Spinal cord (tissue), 10 donors: Measurements from ENCODE around the gene RGS2. TPM values are rescaled to one million over a fixed set of nuclear protein-coding genes. Genes with fewer than 3 reads are reported as not detected.
A peak's percentile ranks its signal among the peaks of the same experiment; 100 is the strongest.

Source experiments
- DNase-seq, 6 donors: peaks; one replicate each; pipeline versions ENCODE4 v3.0.0 to v3.0.0-alpha.2; 2013 to 2015; ENCODE audit warnings: low spot score in 6 of 6, low read depth in 4 of 6
- H3K27ac ChIP-seq: one replicate; pipeline ENCODE4 v1.5.1; 2013; ENCODE audit warnings: low read depth, low read length, control low read depth
- H3K27me3 ChIP-seq: one replicate; pipeline ENCODE4 v1.6.1; 2013; ENCODE audit warnings: low read length; ENCODE audit not compliant: control insufficient read depth, insufficient read depth
- H3K36me3 ChIP-seq: one replicate; pipeline ENCODE4 v1.6.1; 2013; ENCODE audit warnings: low read length; ENCODE audit not compliant: control insufficient read depth, insufficient read depth
- H3K4me1 ChIP-seq: one replicate; pipeline ENCODE4 v1.6.1; 2013; ENCODE audit warnings: low read length; ENCODE audit not compliant: control insufficient read depth, insufficient read depth
- H3K4me3 ChIP-seq: one replicate; pipeline ENCODE4 v1.5.1; 2013; ENCODE audit warnings: low read depth, low read length, control low read depth
- H3K9me3 ChIP-seq: one replicate; pipeline ENCODE4 v1.6.1; 2013; ENCODE audit warnings: low read length; ENCODE audit not compliant: control insufficient read depth, insufficient read depth
- WGBS: methylation state at CpG from one replicate; pipeline ENCODE4 v1.1.5; 2013; ENCODE audit warnings: missing lambda C conversion rate; ENCODE audit not compliant: insufficient coverage; 5-methylcytosine and 5-hydroxymethylcytosine counted together
- long read RNA-seq, 4 donors: transcript quantifications; one replicate each; lab custom pipeline, GENCODE V29; 2026
- polyA plus RNA-seq, 2 donors: library from polyadenylated mRNA; unstranded; fragments of 120-200 nt; gene quantifications; one replicate each; pipeline ENCODE4 v1.2.1, GENCODE V29; 2013; ENCODE audit not compliant: insufficient read length in 2 of 2
- total RNA-seq, 2 donors: library from RNA; depleted of rRNA in 1 of 2; stranded (reverse); fragments of 120-200 nt in 1 of 2; fragments of >200 nt in 1 of 2; gene quantifications; one replicate each; pipeline versions ENCODE4 v1.2.3 to v1.2.4, GENCODE V29; 2013 to 2014
- donor health status: healthy.

RGS2 gene, protein sequence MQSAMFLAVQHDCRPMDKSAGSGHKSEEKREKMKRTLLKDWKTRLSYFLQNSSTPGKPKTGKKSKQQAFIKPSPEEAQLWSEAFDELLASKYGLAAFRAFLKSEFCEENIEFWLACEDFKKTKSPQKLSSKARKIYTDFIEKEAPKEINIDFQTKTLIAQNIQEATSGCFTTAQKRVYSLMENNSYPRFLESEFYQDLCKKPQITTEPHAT
- total RNA-seq (10 to 100 TPM; 32.4 to 81.8 TPM), polyA plus RNA-seq (10 to 100 TPM; 30.5 to 36.7 TPM)
- long read RNA-seq, donor 1, transcript RGS2-201 (5 exons, 1,354 nt) = major isoform, 10 of 10 reads
- long read RNA-seq, donor 1, partial matches to known transcripts = 0 of 10 reads
- long read RNA-seq, donor 1, other reads (novel, unspliced or antisense) = 0 of 10 reads
- long read RNA-seq, donor 2, partial matches to known transcripts = 0 of 4 reads
- long read RNA-seq, donor 2, other reads (novel, unspliced or antisense) = 0 of 4 reads
- long read RNA-seq, donor 3, transcript RGS2-201 (5 exons, 1,354 nt) = major isoform, 13 of 13 reads
- long read RNA-seq, donor 3, partial matches to known transcripts = 0 of 13 reads
- long read RNA-seq, donor 3, other reads (novel, unspliced or antisense) = 0 of 13 reads
- long read RNA-seq, donor 4, transcript RGS2-201 (5 exons, 1,354 nt) = major isoform, 72 of 94 reads
- long read RNA-seq, donor 4, partial matches to known transcripts = 22 of 94 reads
- long read RNA-seq, donor 4, other reads (novel, unspliced or antisense) = 0 of 94 reads

DNA sequence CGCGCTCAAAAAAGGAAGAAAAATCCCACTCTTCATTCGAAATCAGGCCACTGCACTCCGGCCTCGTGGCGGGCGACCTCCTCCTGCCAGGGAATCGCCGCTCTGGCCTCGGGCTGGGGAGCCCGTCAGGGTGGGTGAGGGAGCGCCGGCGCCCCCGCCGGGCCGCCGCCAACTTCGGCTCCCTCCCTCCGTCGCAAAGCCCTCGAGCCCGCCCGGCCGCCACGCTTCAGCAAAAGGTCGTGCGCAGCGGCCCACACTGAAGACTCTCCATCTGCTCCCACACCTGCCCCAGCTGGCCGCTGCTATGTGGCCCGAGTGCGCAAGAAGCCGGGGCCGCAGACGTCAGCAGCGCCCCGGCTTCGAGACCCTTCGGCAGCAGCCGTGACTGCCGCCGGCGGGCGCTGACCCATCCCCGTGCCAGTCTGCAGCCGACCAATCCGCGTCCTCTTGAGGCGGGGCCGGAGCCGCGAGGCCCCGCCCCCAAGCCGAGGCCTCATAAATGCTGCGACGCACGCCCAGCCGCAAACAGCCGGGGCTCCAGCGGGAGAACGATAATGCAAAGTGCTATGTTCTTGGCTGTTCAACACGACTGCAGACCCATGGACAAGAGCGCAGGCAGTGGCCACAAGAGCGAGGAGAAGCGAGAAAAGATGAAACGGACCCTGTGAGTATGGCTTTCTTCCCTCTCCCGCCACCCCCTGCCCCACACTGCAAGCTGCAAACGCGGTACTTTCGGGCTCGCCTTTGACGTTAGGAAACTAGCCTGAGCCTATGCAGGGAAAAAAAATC lies at the start of gene RGS2:
RGS2 (plus strand) TSS at position 522 of the 789 bp plus-strand sequence; CDS start at position 555, 33 bp downstream.
- Histone ChIP-seq H3K27me3 (no peaks in the 10 kb centered on the region), H3K4me1 (peaks cover 4% of the 10 kb centered on the region), H3K9me3 (no peaks in the 10 kb centered on the region), H3K36me3 (peaks cover 4% of the 10 kb centered on the region), H3K27ac (peak within 1 kb of the TSS; percentile 84), H3K4me3 (peak within 1 kb of the TSS; percentile 93)
- peak; percentile 82 to 98 (median 90) for DNase-seq
- WGBS = under 1% methylated on average over 71 of the region's 72 CpGs

DNA sequence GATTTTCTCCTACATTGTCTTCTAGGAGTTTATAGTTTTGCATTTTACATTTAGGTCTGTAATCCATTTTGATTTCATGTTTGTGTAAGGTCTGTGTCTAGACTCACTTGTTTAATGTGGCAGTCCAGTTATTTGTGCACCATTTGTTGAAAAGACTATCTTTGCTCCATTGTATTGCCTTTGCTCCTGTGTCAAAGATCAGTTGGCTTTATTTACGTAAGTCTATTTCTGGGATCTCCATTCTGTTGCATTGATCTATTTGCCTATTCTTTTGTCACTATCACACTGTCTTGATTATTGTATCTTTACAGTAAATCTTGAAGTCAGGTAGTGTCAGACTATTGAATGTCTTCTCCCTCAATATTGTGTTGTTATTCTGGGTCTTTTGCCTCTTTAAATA lies 49.7 kb upstream of the RGS2 start:
- WGBS = no CpG with 5 or more reads among the region's 1 CpG
- no peaks in the 10 kb centered on the region for H3K9me3 ChIP-seq

DNA sequence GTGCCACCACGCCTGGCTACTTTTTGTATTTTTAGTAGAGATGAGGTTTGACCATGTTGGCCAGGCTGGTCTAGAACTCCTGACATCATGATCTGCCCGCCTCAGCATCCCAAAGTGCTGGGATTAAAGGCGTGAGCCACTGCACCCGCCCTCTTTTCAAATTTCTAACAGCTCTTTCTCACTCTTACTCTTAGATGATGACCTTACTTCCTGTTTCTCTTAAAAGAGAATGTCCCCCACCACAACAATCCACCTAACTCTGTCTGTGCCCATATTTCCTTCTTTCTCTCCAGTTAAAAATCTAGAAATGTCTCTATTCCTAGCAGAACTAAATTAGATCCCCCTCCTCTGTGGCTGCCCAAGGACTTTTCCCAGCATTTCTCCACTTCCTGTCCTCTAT lies 46.6 kb upstream of the RGS2 start:
- H3K9me3 ChIP-seq = no peaks in the 10 kb centered on the region
- H3K27me3 ChIP-seq = no peaks in the 10 kb centered on the region
- no peaks in the 10 kb centered on the region for H3K36me3 ChIP-seq
- no peak overlapping the region for H3K4me3 ChIP-seq
- DNase-seq = no peak
- H3K27ac ChIP-seq = no peak overlapping the region
- WGBS = 83% methylated on average over 4 of the region's 4 CpGs
- no peaks in the 10 kb centered on the region for H3K4me1 ChIP-seq

More for the DNA sequence above, 49.7 kb upstream of the RGS2 start:
- H3K36me3 ChIP-seq = no peaks in the 10 kb centered on the region
- no peaks in the 10 kb centered on the region for H3K4me1 ChIP-seq
- H3K27ac ChIP-seq = no peak overlapping the region
- H3K4me3 ChIP-seq = no peak overlapping the region
- no peaks in the 10 kb centered on the region for H3K27me3 ChIP-seq
- DNase-seq = no peak

DNA sequence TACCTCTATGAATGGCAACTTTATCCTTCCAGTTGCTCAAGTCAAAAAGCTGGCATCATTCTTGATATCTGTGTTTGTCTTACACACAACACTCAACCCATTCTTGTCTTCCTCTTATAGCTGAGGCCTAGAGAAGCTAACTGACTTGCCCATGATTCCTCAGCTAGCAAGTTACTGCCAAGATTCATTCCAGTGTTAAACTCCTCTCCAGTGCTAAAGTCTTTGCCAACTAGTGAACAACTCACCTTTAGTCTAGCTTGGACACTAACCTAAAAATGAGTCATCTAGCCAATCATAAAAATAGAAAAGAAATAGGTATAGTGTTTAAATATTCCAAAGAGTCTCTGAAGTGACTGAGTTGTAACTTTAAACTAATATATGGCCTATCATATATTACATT lies 45.6 kb upstream of the RGS2 start:
- Histone ChIP-seq H3K4me3 (no peak overlapping the region), H3K9me3 (no peaks in the 10 kb centered on the region), H3K27me3 (no peaks in the 10 kb centered on the region), H3K27ac (no peak overlapping the region), H3K36me3 (no peaks in the 10 kb centered on the region), H3K4me1 (no peaks in the 10 kb centered on the region)
- no peak for DNase-seq

DNA sequence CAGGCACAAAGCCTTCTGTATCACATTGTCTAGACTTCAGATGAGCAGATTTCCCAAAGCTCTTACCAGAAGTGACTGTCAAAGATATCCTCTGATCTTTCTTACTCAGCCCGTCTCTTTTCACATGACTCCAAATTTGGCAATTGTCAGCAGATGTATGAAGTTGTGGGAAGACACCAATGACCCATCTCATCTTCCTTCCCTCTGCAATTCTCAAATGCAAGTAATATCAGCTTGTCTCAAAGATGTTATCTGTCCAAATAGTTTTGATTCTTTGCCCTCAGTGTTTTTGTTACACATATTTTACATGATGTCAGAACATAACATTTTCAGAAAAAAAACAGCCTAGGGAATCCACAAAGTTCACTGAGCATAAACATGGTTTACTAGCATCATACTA lies 45.1 kb upstream of the RGS2 start:
- whole genome bisulfite sequencing = no CpG with 5 or more reads among the region's 1 CpG
- no peaks in the 10 kb centered on the region for H3K27me3 ChIP-seq
- H3K27ac ChIP-seq = no peak overlapping the region
- DNase-seq = no peak
- H3K9me3 ChIP-seq = no peaks in the 10 kb centered on the region
- H3K4me1 ChIP-seq = no peaks in the 10 kb centered on the region
- no peaks in the 10 kb centered on the region for H3K36me3 ChIP-seq
- no peak overlapping the region for H3K4me3 ChIP-seq

DNA sequence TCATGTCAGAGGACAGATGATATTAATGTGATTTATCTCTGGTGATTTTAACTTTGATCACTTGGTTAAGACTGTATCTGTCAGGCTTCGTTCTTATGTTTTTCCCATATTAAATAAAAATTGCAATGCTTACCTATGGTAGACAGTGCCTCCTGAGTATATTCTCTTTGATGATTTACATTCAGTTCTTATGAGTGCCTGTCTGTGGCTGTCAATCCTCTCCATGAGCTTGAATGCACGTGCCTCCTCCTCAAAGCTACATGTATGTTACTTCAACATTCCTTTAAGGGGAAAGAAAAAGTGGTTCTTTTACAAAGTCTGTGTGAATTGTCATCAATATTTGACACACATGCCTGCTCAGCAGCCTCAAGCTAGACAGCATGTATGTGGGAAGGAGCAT lies 44.2 kb upstream of the RGS2 start:
- DNase-seq = no peak
- WGBS = no CpG with 5 or more reads among the region's 2 CpGs

DNA sequence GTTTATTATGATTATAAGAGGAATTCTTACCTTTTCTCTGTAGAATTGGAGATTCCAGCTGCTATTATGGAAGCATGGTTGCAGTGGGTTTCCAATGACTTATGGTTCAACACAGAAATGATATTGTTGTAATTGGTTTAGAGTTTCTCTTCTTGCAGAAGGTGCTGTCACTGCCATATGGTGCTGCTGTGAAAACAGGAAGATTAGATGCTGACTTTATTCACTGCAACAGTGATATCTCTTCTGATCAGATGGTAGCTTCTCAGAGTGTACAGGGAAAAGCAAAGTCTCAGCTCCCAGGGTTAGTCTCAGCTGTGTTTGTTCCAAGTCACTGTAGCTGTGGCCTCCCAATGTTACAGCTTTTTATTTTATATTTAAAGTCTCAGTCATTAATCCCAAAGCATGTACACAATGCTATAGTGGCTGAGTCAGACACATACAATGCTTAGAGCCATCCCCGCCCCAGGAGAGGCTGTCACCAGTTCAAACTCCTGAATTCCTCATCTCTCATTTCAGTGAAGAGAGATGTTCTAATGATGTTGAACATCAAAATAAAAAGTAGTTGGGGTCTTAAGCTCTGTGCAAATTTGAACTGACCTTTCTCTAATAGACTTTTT lies 42.7 kb upstream of the RGS2 start:
- H3K36me3 ChIP-seq = no peaks in the 10 kb centered on the region
- H3K27me3 ChIP-seq = no peaks in the 10 kb centered on the region
- no CpG with 5 or more reads among the region's 1 CpG for WGBS
- no peak overlapping the region for H3K4me3 ChIP-seq
- no peaks in the 10 kb centered on the region for H3K4me1 ChIP-seq
- peak in 1 of 6 donors; percentile 32 for DNase-seq
- no peaks in the 10 kb centered on the region for H3K9me3 ChIP-seq
- H3K27ac ChIP-seq = no peak overlapping the region

More for the DNA sequence above, 44.2 kb upstream of the RGS2 start:
- Histone ChIP-seq H3K4me3 (no peak overlapping the region), H3K27ac (no peak overlapping the region), H3K9me3 (no peaks in the 10 kb centered on the region), H3K27me3 (no peaks in the 10 kb centered on the region), H3K36me3 (no peaks in the 10 kb centered on the region), H3K4me1 (no peaks in the 10 kb centered on the region)

DNA sequence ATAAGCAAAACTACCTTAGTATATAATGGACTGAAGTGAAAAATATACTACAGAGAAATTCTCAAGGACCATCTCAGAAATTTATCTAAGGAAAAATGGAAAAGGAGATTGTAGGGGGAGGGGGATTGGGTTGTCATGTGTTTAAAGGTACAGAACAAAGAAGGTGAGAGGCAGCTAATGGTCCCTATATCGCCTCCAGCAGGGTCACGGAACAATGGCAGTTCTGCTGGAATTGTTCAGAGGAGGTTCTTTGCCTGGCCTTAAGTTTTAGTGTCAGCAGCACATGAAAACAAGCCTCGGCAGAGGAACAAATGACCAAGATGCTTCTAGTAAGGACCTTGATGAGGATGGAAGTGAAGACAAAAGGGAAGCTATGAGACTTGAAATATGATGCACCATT lies 42.0 kb upstream of the RGS2 start:
- H3K4me3 ChIP-seq = no peak overlapping the region
- H3K27ac ChIP-seq = no peak overlapping the region
- no peaks in the 10 kb centered on the region for H3K36me3 ChIP-seq
- no peak for DNase-seq
- H3K27me3 ChIP-seq = no peaks in the 10 kb centered on the region
- no peaks in the 10 kb centered on the region for H3K4me1 ChIP-seq
- H3K9me3 ChIP-seq = no peaks in the 10 kb centered on the region
- WGBS = 73% methylated on average over 3 of the region's 3 CpGs

DNA sequence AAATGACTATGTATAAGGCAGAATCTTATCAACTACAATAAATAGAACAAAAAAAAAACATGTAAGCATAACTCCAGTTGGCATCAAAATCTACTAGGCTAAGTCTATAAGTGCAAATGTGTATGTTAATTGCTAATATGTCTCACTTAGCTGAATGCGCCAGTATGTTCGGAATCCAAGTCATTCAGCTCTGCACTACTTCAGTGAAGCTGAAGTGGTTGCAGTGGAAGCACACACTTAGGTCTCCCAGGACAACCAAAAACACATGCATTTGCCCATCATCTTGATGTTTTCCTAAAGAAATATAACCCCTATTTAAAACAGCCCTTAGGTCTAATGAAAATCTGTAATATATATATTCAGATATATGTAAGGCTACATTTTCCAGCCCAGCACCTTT lies 41.0 kb upstream of the RGS2 start:
- no peaks in the 10 kb centered on the region for H3K9me3 ChIP-seq
- no peaks in the 10 kb centered on the region for H3K36me3 ChIP-seq
- no peak overlapping the region for H3K27ac ChIP-seq
- H3K4me1 ChIP-seq = no peaks in the 10 kb centered on the region
- no peaks in the 10 kb centered on the region for H3K27me3 ChIP-seq
- WGBS = 93% methylated on average over 2 of the region's 2 CpGs
- no peak overlapping the region for H3K4me3 ChIP-seq
- DNase-seq = peak in 1 of 6 donors; percentile 41
